Middle frontal gyrus (tissue), 1 donor: ENCODE measurements around the gene LCAT.
"Not testable (repeated sequence)": the region's sequence is repeated elsewhere in the genome, so short reads cannot be mapped to it uniquely, and the experiment has no call there.

ENCODE experiments used
- DNase-seq: peaks from one replicate; pipeline ENCODE4 v3.0.0-alpha.2; 2015; ENCODE audit warnings: low spot score; ENCODE audit errors: extremely low spot score

LCAT gene

GRCh38 chr16:67933805-67934204 lies 10.1 kb downstream of the LCAT start:
- no peak for DNase-seq

- no peak for DNase-seq
Observed at GRCh38 chr16:67932462-67932840, 11.5 kb downstream of the LCAT start.

- no peak for DNase-seq
Observed at GRCh38 chr16:67931712-67932461, 12.0 kb downstream of the LCAT start, which contains the start of gene CTRL. TSS of gene CTRL (minus strand) at chr16:67931862. CDS start at chr16:67931852, 10 bp downstream.

- DNase-seq, result no peak
Observed at GRCh38 chr16:67930678-67931211, 13.2 kb downstream of the LCAT start.

GRCh38 chr16:67930191-67930590 lies 13.7 kb downstream of the LCAT start:
- DNase-seq, result no peak

GRCh38 chr16:67928561-67929364 lies 15.2 kb downstream of the LCAT start:
- DNase-seq, result peak; percentile 75

GRCh38 chr16:67928147-67928546 lies 15.8 kb downstream of the LCAT start:
- DNase-seq, result no peak

GRCh38 chr16:67927131-67927941 lies 16.6 kb downstream of the LCAT start:
- DNase-seq, result no peak

GRCh38 chr16:67926181-67926750 lies 17.7 kb downstream of the LCAT start:
- no peak for DNase-seq

GRCh38 chr16:67924140-67924906 lies 19.6 kb downstream of the LCAT start:
- DNase-seq, result no peak

GRCh38 chr16:67923414-67924116 lies 20.4 kb downstream of the LCAT start:
- DNase-seq, result no peak

- no peak for DNase-seq
Observed at GRCh38 chr16:67922740-67923139, 21.2 kb downstream of the LCAT start.

GRCh38 chr16:67922221-67922620 lies 21.7 kb downstream of the LCAT start:
- DNase-seq, result no peak

GRCh38 chr16:67919622-67920221 lies 24.2 kb downstream of the LCAT start:
- no peak for DNase-seq

- no peak for DNase-seq
Observed at GRCh38 chr16:67917852-67918236, 26.1 kb downstream of the LCAT start.

- DNase-seq, result no peak
Observed at GRCh38 chr16:67917140-67917851, 26.6 kb downstream of the LCAT start.

- DNase-seq, result no peak
Observed at GRCh38 chr16:67915831-67916723, 27.8 kb downstream of the LCAT start.

- not testable (repeated sequence) for DNase-seq
Observed at GRCh38 chr16:67915496-67915769, 28.5 kb downstream of the LCAT start.
